ENCODE data around the gene CHD3. TPM values are rescaled to one million over a fixed set of nuclear protein-coding genes. Genes with fewer than 3 reads are reported as not detected.

The CHD3 gene
- polyA plus RNA-seq, 2 of the 4 experiments (the other 2 are of a cell fraction): 56.3 to 111 TPM

GRCh38 chr17:7840441-7840840 is 48.1 kb upstream of the CHD3 start:
- no peak for TF ChIP-seq NR3C1 (IDR thresholded peaks at IDR 0.05)
- TF ChIP-seq CBX8 (IDR thresholded peaks at IDR 0.05): no peak
- TF ChIP-seq CEBPB (IDR thresholded peaks at IDR 0.05): no peak
- TF ChIP-seq ZNF302 (CRISPR knock-in tag; IDR thresholded peaks at IDR 0.05): no peak
- TF ChIP-seq NFE2L2 (conservative IDR thresholded peaks at IDR 0.05; ENCODE audit: low read length): no peak
- no peak for TF ChIP-seq FOSL2 (IDR thresholded peaks at IDR 0.05)
- TF ChIP-seq FOSL2 (CRISPR knock-in tag; IDR thresholded peaks at IDR 0.05): no peak
- TF ChIP-seq HOXB13 (CRISPR knock-in tag; IDR thresholded peaks at IDR 0.05; ENCODE audit: low read depth): no peak
- WGBS (ENCODE audit: missing lambda C conversion rate): 74% methylated on average over 1 of the region's 1 CpG
- ATAC-seq: no peak
- DNase-seq (ENCODE audit: low read depth in 1 of 2, low spot score in 1 of 2): no peak
- FAIRE-seq: no peak
- ChIA-PET POLR2A (interaction anchor here (5.7 kb wide), 1 partner anchor 16 kb away, joined by 65 read pairs; the partner anchor contains the start of genes CYB5D1 and NAA38), CTCF (interaction anchor here (0.8 to 25.1 kb wide), 9 partner anchors 1 to 217 kb away, joined by 3 to 677 read pairs (median 5); partner anchors contain the start of genes KDM6B and NAA38)
- H3K4me2 ChIP-seq: peak overlapping the region; percentile 96; the same call in 2 of the 3 replicates
- no peaks in the 10 kb centered on the region for H3K9me3 ChIP-seq
- peaks cover 49% of the 10 kb centered on the region for H3K4me1 ChIP-seq
- 0 out of 6 replicates have a peak overlapping the region, but pooled peaks of 1 of the 2 experiments have one; percentile 5 for H3K27ac ChIP-seq
- H3K4me3 ChIP-seq: no peak overlapping the region

GRCh38 chr17:7840875-7841274 is 47.7 kb upstream of the CHD3 start:
- TF ChIP-seq BCL3 (IDR thresholded peaks at IDR 0.05) (no peak), HDAC2 (IDR thresholded peaks at IDR 0.05) (peak; percentile 73; the same call in 1 of the 2 replicates), KDM1A (IDR thresholded peaks at IDR 0.05; ENCODE audit: low read depth) (peak; percentile 89; the same call in 1 of the 2 replicates)
- H3K9me3 ChIP-seq: no peaks in the 10 kb centered on the region
- DNase-seq (ENCODE audit: low read depth in 1 of 2, low spot score in 1 of 2) (no peak), ATAC-seq (no peak), FAIRE-seq (no peak)
- H3K4me1 ChIP-seq: peaks cover 52% of the 10 kb centered on the region
- peak overlapping the region; percentile 91 for H3K4me2 ChIP-seq
- CTCF ChIA-PET: interaction anchor here (1.0 to 25.1 kb wide), 8 partner anchors 1 to 217 kb away, joined by 3 to 677 read pairs (median 5); partner anchors contain the start of genes KDM6B and NAA38
- H3K27ac ChIP-seq: peak overlapping the region; percentile 96; a peak in 5 of 6 replicates
- POLR2A ChIA-PET: interaction anchor here (5.7 kb wide), 1 partner anchor 16 kb away, joined by 65 read pairs; the partner anchor contains the start of genes CYB5D1 and NAA38
- H3K4me3 ChIP-seq: peak overlapping the region; percentile 80
- 84% methylated on average over 1 of the region's 1 CpG for WGBS (ENCODE audit: missing lambda C conversion rate)

GRCh38 chr17:7841396-7841914 is 47.1 kb upstream of the CHD3 start:
- POLR2A ChIA-PET: interaction anchor here (1.0 to 5.7 kb wide), 6 partner anchors 8 to 155 kb away, joined by 3 to 65 read pairs (median 6); partner anchors contain the start of genes CYB5D1, KDM6B, NAA38 and TP53
- no peaks in the 10 kb centered on the region for H3K9me3 ChIP-seq
- ATAC-seq (peak; percentile 9), DNase-seq (ENCODE audit: low read depth in 1 of 2, low spot score in 1 of 2) (peak; percentile 68 to 83), FAIRE-seq (peak; percentile 70)
- H3K4me1 ChIP-seq: peaks cover 52% of the 10 kb centered on the region
- peak overlapping the region; percentile 80 for H3K4me3 ChIP-seq
- peak overlapping the region; percentile 96 for H3K27ac ChIP-seq
- CTCF ChIA-PET: interaction anchor here (1.0 to 25.1 kb wide), 8 partner anchors 0 to 216 kb away, joined by 3 to 677 read pairs (median 5); partner anchors contain the start of genes KDM6B and NAA38
- H3K4me2 ChIP-seq: peak overlapping the region; percentile 91
- 4% methylated on average over 23 of the region's 34 CpGs for WGBS (ENCODE audit: missing lambda C conversion rate)
- TF ChIP-seq POLR2A (IDR thresholded peaks at IDR 0.05; ENCODE audit: low read length): peak; percentile 23; the same call in 1 of the 2 replicates
- TF ChIP-seq RAD21 (conservative IDR thresholded peaks at IDR 0.05 in 1 of 2, IDR thresholded peaks at IDR 0.05 in 1 of 2): peak in 1 of 2 experiments; percentile 64; a peak in 2 of 5 replicates
- no peak for TF ChIP-seq KDM5A (IDR thresholded peaks at IDR 0.05)
- TF ChIP-seq ATOH8 (CRISPR knock-in tag; IDR thresholded peaks at IDR 0.05; ENCODE audit: low read depth): no peak
- TF ChIP-seq JUNB (IDR thresholded peaks at IDR 0.05): peak; percentile 69; the same call in 1 of the 2 replicates
- no peak for TF ChIP-seq RCOR1 (IDR thresholded peaks at IDR 0.05; ENCODE audit: low read depth, low read length)
- TF ChIP-seq SREBF2 (IDR thresholded peaks at IDR 0.05): no peak
- no peak for TF ChIP-seq ELK1 (IDR thresholded peaks at IDR 0.05; ENCODE audit: low read depth, low read length)
- TF ChIP-seq E2F6 (IDR thresholded peaks at IDR 0.05; ENCODE audit: borderline replicate concordance, low read depth): no peak
- TF ChIP-seq FOSL2 (IDR thresholded peaks at IDR 0.05): peak; percentile 81
- peak; percentile 74; the same call in 1 of the 2 replicates for TF ChIP-seq FOSL2 (CRISPR knock-in tag; IDR thresholded peaks at IDR 0.05)
- TF ChIP-seq RFX5 (IDR thresholded peaks at IDR 0.05): no peak
- TF ChIP-seq POLR2AphosphoS2 (conservative IDR thresholded peaks at IDR 0.05; ENCODE audit: low read length): peak; percentile 67; the same call in 1 of the 2 replicates
- TF ChIP-seq REST (IDR thresholded peaks at IDR 0.05): no peak
- TF ChIP-seq PHF8 (IDR thresholded peaks at IDR 0.05; ENCODE audit: borderline replicate concordance, low read depth): no peak; the same call in 1 of the 2 replicates
- TF ChIP-seq TFCP2L1 (CRISPR knock-in tag; IDR thresholded peaks at IDR 0.05): no peak
- peak; percentile 39; the same call in 1 of the 2 replicates for TF ChIP-seq BHLHE40 (IDR thresholded peaks at IDR 0.05; ENCODE audit: low read depth, low read length)
- TF ChIP-seq NFE2L2 (conservative IDR thresholded peaks at IDR 0.05; ENCODE audit: low read length): peak; percentile 30; the same call in 1 of the 2 replicates
